Measurements from ENCODE around the gene MIGA2. TPM values are rescaled to one million over a fixed set of nuclear protein-coding genes. Genes with fewer than 3 reads are reported as not detected.
A peak's percentile ranks its signal among the peaks of the same experiment; 100 is the strongest.

Gene MIGA2, protein sequence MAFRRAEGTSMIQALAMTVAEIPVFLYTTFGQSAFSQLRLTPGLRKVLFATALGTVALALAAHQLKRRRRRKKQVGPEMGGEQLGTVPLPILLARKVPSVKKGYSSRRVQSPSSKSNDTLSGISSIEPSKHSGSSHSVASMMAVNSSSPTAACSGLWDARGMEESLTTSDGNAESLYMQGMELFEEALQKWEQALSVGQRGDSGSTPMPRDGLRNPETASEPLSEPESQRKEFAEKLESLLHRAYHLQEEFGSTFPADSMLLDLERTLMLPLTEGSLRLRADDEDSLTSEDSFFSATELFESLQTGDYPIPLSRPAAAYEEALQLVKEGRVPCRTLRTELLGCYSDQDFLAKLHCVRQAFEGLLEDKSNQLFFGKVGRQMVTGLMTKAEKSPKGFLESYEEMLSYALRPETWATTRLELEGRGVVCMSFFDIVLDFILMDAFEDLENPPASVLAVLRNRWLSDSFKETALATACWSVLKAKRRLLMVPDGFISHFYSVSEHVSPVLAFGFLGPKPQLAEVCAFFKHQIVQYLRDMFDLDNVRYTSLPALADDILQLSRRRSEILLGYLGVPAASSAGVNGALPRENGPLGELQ
- total RNA-seq (2021; ENCODE audit: unreplicated experiment) (23.0 TPM), Bru-seq, nascent RNA (percentile 40 among the genes with signal in this experiment), BruChase-seq, experiment 1, labeled RNA remaining after a 2-hour chase (percentile 49 among the genes with signal in this experiment), BruChase-seq, experiment 2, labeled RNA remaining after a 6-hour chase (percentile 50 among the genes with signal in this experiment)
- polyA plus RNA-seq (2012; ENCODE audit: insufficient read length): 13.1 TPM
- long read RNA-seq, partial matches to known transcripts: 9 of 38 reads
- long read RNA-seq, other reads (novel, unspliced or antisense): 28 of 38 reads

- H3K27ac ChIP-seq (ENCODE audit: low read length): peak within 1 kb of the TSS; percentile 88
- in situ Hi-C loops (cut with HindIII; ENCODE audit: low pct_unique_long_range_greater_than_20kb, low sequenced_read_pairs) (no loop called here), intact Hi-C loops (cut with micrococcal nuclease; ENCODE audit: unreplicated experiment) (no loop called here)
Observed at GRCh38 chr9:129036241-129036922, at the start of gene MIGA2. TSS of gene MIGA2 (plus strand) at chr9:129036626. CDS start at chr9:129040595, 3,969 bp downstream.

GRCh38 chr9:128986671-128987070 is 49.8 kb upstream of the MIGA2 start:
- CTCF ChIA-PET: no interaction called here
- no peaks in the 10 kb centered on the region for H3K4me1 ChIP-seq (ENCODE audit: control insufficient read depth, insufficient read depth, low read length)
- TF ChIP-seq, protein P1, sequence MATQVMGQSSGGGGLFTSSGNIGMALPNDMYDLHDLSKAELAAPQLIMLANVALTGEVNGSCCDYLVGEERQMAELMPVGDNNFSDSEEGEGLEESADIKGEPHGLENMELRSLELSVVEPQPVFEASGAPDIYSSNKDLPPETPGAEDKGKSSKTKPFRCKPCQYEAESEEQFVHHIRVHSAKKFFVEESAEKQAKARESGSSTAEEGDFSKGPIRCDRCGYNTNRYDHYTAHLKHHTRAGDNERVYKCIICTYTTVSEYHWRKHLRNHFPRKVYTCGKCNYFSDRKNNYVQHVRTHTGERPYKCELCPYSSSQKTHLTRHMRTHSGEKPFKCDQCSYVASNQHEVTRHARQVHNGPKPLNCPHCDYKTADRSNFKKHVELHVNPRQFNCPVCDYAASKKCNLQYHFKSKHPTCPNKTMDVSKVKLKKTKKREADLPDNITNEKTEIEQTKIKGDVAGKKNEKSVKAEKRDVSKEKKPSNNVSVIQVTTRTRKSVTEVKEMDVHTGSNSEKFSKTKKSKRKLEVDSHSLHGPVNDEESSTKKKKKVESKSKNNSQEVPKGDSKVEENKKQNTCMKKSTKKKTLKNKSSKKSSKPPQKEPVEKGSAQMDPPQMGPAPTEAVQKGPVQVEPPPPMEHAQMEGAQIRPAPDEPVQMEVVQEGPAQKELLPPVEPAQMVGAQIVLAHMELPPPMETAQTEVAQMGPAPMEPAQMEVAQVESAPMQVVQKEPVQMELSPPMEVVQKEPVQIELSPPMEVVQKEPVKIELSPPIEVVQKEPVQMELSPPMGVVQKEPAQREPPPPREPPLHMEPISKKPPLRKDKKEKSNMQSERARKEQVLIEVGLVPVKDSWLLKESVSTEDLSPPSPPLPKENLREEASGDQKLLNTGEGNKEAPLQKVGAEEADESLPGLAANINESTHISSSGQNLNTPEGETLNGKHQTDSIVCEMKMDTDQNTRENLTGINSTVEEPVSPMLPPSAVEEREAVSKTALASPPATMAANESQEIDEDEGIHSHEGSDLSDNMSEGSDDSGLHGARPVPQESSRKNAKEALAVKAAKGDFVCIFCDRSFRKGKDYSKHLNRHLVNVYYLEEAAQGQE (IDR thresholded peaks at IDR 0.05; ENCODE audit: insufficient read depth in 1 of 2, low read depth in 2 of 2, low read length in 1 of 2): no peak
- no peak for TF ChIP-seq POLR2AphosphoS5 (IDR thresholded peaks at IDR 0.05; ENCODE audit: low read depth, low read length)
- TF ChIP-seq CTCF (IDR thresholded peaks at IDR 0.05): no peak
- TF ChIP-seq SIN3A (IDR thresholded peaks at IDR 0.05; ENCODE audit: borderline replicate concordance, insufficient read depth, low read depth, low read length): no peak
- no peak for TF ChIP-seq TCF7L2 (IDR thresholded peaks at IDR 0.05; ENCODE audit: low read depth, low read length)
- in situ Hi-C loops (cut with HindIII; ENCODE audit: low pct_unique_long_range_greater_than_20kb, low sequenced_read_pairs) (no loop called here), intact Hi-C loops (cut with micrococcal nuclease; ENCODE audit: unreplicated experiment) (no loop called here)
- peaks cover 16% of the 10 kb centered on the region for H3K36me3 ChIP-seq (ENCODE audit: control insufficient read depth, insufficient read depth, low read length)
- no peaks in the 10 kb centered on the region for H3K9me3 ChIP-seq (ENCODE audit: control insufficient read depth, insufficient read depth, low read depth, low read length)
- DNase-seq (ENCODE audit: low read depth, low spot score) (no peak), ATAC-seq (no peak)
- H3K27me3 ChIP-seq (ENCODE audit: control insufficient read depth, insufficient read depth, low read length): no peaks in the 10 kb centered on the region
- no TSS peak for BruUV-seq (replicated peaks)
- H3K4me3 ChIP-seq (ENCODE audit: low read depth in 2 of 2, low read length in 2 of 2): no peak overlapping the region
- POLR2A ChIA-PET: no interaction called here
- no peak overlapping the region for H3K27ac ChIP-seq (ENCODE audit: low read length)

More at GRCh38 chr9:129036241-129036922, at the start of gene MIGA2:
- DNase-seq (ENCODE audit: low read depth, low spot score) (peak; percentile 89), ATAC-seq (peak; percentile 98)
- CTCF ChIA-PET: no interaction called here
- Histone ChIP-seq H3K4me3 (ENCODE audit: low read depth in 2 of 2, low read length in 2 of 2) (peak within 1 kb of the TSS; percentile 63 to 89), H3K27me3 (ENCODE audit: control insufficient read depth, insufficient read depth, low read length) (no peaks in the 10 kb centered on the region), H3K9me3 (ENCODE audit: control insufficient read depth, insufficient read depth, low read depth, low read length) (no peaks in the 10 kb centered on the region), H3K36me3 (ENCODE audit: control insufficient read depth, insufficient read depth, low read length) (peaks cover 2% of the 10 kb centered on the region; the same call in 1 of the 2 replicates), H3K4me1 (ENCODE audit: control insufficient read depth, insufficient read depth, low read length) (peaks cover 5% of the 10 kb centered on the region)
- POLR2A ChIA-PET: no interaction called here
- no TSS peak for BruUV-seq (replicated peaks)
- TF ChIP-seq POLR2AphosphoS5 (IDR thresholded peaks at IDR 0.05; ENCODE audit: low read depth, low read length): 0 out of 2 replicates have a peak, but pooled peaks have one; percentile 48
- peak; percentile 72; the same call in 1 of the 2 replicates for TF ChIP-seq SIN3A (IDR thresholded peaks at IDR 0.05; ENCODE audit: borderline replicate concordance, insufficient read depth, low read depth, low read length)
- TF ChIP-seq TCF7L2 (IDR thresholded peaks at IDR 0.05; ENCODE audit: low read depth, low read length): no peak

Measured in Panc1 (cell line).